Measurements from ENCODE around the gene SLC40A1.

- no peak for TF ChIP-seq CTCF (IDR thresholded peaks at IDR 0.05)
- no peak for TF ChIP-seq POLR2A (IDR thresholded peaks at IDR 0.05)
- no peak for TF ChIP-seq POLR2AphosphoS5 (IDR thresholded peaks at IDR 0.05)
Measured at GRCh38 chr2:189566046-189566445, 14.5 kb downstream of the SLC40A1 start.
